ENCODE measurements around the gene TSPAN11.

GRCh38 chr12:30999011-30999410, 72.5 kb downstream of the TSPAN11 start:
- TF ChIP-seq CTCF (IDR thresholded peaks at IDR 0.05) (no peak), POLR2A (IDR thresholded peaks at IDR 0.05) (no peak), POLR2AphosphoS5 (IDR thresholded peaks at IDR 0.05) (no peak), EP300 (IDR thresholded peaks at IDR 0.05) (no peak)

Measured in suprapubic skin (tissue), 4 donors.